Umbilical cord (tissue), 2 donors: ENCODE measurements around the gene IL2RA. TPM values are rescaled to one million over a fixed set of nuclear protein-coding genes. Genes with fewer than 3 reads are reported as not detected.
"Not testable (repeated sequence)": the region's sequence is repeated elsewhere in the genome, so short reads cannot be mapped to it uniquely, and the experiment has no call there.

Experiments used
- DNase-seq: peaks from one replicate; pipeline ENCODE4 v3.0.0-alpha.2; 2015; ENCODE audit warnings: low spot score
- total RNA-seq: library from RNA; depleted of rRNA; stranded (reverse); fragments of >200 nt; gene quantifications from one replicate; pipeline ENCODE4 v1.2.3, GENCODE V29; 2014; ENCODE audit warnings: low replicate concordance; ENCODE audit not compliant: insufficient read depth

IL2RA gene
- total RNA-seq, 1 donor from 2014 or later = 5.1 TPM

- not testable (repeated sequence) for DNase-seq
Observed at GRCh38 chr10:5960973-5961275, 101.2 kb downstream of the IL2RA start.

Other genes with a start within 250 kb of the IL2RA start
- 469 TPM for gene GDI2, start 248.9 kb downstream of the IL2RA start, total RNA-seq
- gene ANKRD16, start 172.5 kb downstream of the IL2RA start, total RNA-seq = 6.0 TPM
- gene FBH1, start 172.1 kb downstream of the IL2RA start, total RNA-seq = 62.1 TPM
- gene IL15RA, start 84.8 kb downstream of the IL2RA start, total RNA-seq = not detected
- gene RBM17, start 26.7 kb upstream of the IL2RA start, total RNA-seq = 31.5 TPM
- gene PFKFB3, start 140.6 kb upstream of the IL2RA start, total RNA-seq = 21.4 TPM